A673 (cell line): ENCODE measurements around the gene STXBP5.

Experiments used
- EZH2 ChIP-seq: fragments of 200-600 bp; sonication (generic); IDR thresholded peaks from 2 replicates; pipeline ENCODE4 v1.6.1; 2017; ENCODE audit warnings: borderline replicate concordance, low read depth, mild to moderate bottlenecking, mixed read lengths, antibody characterized with exemption, low read length; ENCODE audit not compliant: poor library complexity, severe bottlenecking
- TF ChIP-seq, protein P1 (sequence below): fragments of 300-800, 200-600 bp; sonication (generic); conservative IDR thresholded peaks from 2 replicates; pipeline ENCODE4 v1.5.1; 2017; ENCODE audit warnings: low read depth, mild to moderate bottlenecking, antibody characterized with exemption, low read length, moderate library complexity, mixed read lengths

DNA sequence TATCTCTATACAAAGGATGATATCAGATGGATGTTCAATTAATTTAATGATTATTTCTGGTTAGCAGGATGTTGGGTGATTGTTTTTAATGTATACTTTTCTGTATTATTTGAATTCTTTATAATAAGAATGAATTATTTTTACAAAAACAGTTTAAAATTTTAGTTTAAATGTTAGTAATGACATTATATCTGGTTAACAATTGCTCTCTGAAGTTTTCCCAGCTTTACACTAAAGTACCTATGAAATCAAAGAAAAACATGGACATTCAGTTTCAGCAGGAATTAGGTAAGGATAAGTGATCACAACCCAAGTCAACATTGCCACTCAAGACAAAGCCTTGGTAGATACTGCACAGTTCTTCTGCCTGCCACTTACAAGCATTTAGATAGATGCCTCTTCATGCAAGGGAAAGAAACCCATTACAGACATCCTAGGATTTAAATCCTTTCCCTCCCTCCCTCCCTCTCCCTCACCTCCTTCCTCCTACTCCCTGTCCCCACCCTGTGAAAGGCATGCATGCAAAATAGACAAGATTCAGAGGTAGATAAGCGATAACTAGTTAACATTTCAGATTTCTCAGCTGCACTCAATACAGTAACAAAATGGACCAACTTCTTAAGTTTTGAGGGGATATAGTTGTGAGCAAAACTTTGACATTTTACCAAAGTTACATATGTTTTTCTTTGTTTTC is 143.8 kb downstream of the STXBP5 start:
- TF ChIP-seq, protein P1, sequence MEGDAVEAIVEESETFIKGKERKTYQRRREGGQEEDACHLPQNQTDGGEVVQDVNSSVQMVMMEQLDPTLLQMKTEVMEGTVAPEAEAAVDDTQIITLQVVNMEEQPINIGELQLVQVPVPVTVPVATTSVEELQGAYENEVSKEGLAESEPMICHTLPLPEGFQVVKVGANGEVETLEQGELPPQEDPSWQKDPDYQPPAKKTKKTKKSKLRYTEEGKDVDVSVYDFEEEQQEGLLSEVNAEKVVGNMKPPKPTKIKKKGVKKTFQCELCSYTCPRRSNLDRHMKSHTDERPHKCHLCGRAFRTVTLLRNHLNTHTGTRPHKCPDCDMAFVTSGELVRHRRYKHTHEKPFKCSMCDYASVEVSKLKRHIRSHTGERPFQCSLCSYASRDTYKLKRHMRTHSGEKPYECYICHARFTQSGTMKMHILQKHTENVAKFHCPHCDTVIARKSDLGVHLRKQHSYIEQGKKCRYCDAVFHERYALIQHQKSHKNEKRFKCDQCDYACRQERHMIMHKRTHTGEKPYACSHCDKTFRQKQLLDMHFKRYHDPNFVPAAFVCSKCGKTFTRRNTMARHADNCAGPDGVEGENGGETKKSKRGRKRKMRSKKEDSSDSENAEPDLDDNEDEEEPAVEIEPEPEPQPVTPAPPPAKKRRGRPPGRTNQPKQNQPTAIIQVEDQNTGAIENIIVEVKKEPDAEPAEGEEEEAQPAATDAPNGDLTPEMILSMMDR: no peak
- no peak for TF ChIP-seq EZH2
